GM20431 (cell line): ENCODE results near the gene P2RX4.
"Not testable (repeated sequence)": the region's sequence is repeated elsewhere in the genome, so short reads cannot be mapped to it uniquely, and the experiment has no call there.

Source experiments
- in situ Hi-C: fragments of 300-500 bp; cut with MseI, MboI; formaldehyde crosslinking; loops from one replicate; pipeline ENCODE4 v1.15.0; 2020; ENCODE audit warnings: low sequenced_read_pairs; ENCODE audit not compliant: unreplicated experiment

Gene P2RX4

GRCh38 chr12:121218588-121219352, 8.8 kb downstream of the P2RX4 start:
- in situ Hi-C loops, result no loop called here

- in situ Hi-C loops, result no loop called here
Measured at GRCh38 chr12:121219353-121219986, 9.5 kb downstream of the P2RX4 start.

GRCh38 chr12:121222847-121223246, 12.9 kb downstream of the P2RX4 start:
- in situ Hi-C loops, result no loop called here

- in situ Hi-C loops, result no loop called here
Measured at GRCh38 chr12:121223292-121224285, 13.7 kb downstream of the P2RX4 start.

GRCh38 chr12:121224591-121224990, 14.7 kb downstream of the P2RX4 start:
- in situ Hi-C loops, result no loop called here

- in situ Hi-C loops, result no loop called here
Measured at GRCh38 chr12:121226399-121226798, 16.5 kb downstream of the P2RX4 start.

- in situ Hi-C loops, result not testable (repeated sequence)
Measured at GRCh38 chr12:121226871-121227270, 16.9 kb downstream of the P2RX4 start.

GRCh38 chr12:121227294-121227693, 17.4 kb downstream of the P2RX4 start:
- in situ Hi-C loops, result no loop called here

- in situ Hi-C loops, result no loop called here
Measured at GRCh38 chr12:121228919-121229665, 19.2 kb downstream of the P2RX4 start.

GRCh38 chr12:121229826-121230537, 20.1 kb downstream of the P2RX4 start:
- in situ Hi-C loops, result not testable (repeated sequence)

- in situ Hi-C loops, result no loop called here
Measured at GRCh38 chr12:121230538-121230907, 20.6 kb downstream of the P2RX4 start.

- in situ Hi-C loops, result no loop called here
Measured at GRCh38 chr12:121232163-121232562, 22.2 kb downstream of the P2RX4 start.

GRCh38 chr12:121232977-121233627, 23.2 kb downstream of the P2RX4 start:
- in situ Hi-C loops, result no loop called here

- in situ Hi-C loops, result no loop called here
Measured at GRCh38 chr12:121233628-121234020, 23.7 kb downstream of the P2RX4 start.

- in situ Hi-C loops, result no loop called here
Measured at GRCh38 chr12:121236776-121237175, 26.8 kb downstream of the P2RX4 start.

- in situ Hi-C loops, result no loop called here
Measured at GRCh38 chr12:121237415-121237814, 27.5 kb downstream of the P2RX4 start.

- in situ Hi-C loops, result no loop called here
Measured at GRCh38 chr12:121238086-121238485, 28.2 kb downstream of the P2RX4 start.

- in situ Hi-C loops, result no loop called here
Measured at GRCh38 chr12:121238604-121239350, 28.8 kb downstream of the P2RX4 start.
